Activated CD8-positive, alpha-beta T cell treated with anti-CD3 and anti-CD28 coated beads for 36 hours (primary cell): Measurements from ENCODE around the gene PCNX2. TPM values are rescaled to one million over a fixed set of nuclear protein-coding genes. Genes with fewer than 3 reads are reported as not detected.
"Not testable (repeated sequence)": the region's sequence is repeated elsewhere in the genome, so short reads cannot be mapped to it uniquely, and the experiment has no call there.

ENCODE experiments used
- ATAC-seq: fragments of 200-7000 bp; cut with Tn5 transposase; one replicate; pipeline ENCODE4 v1.10.0; 2021; ENCODE audit warnings: mild to moderate bottlenecking, moderate library complexity
- CTCF ChIA-PET: fragments of 350-600 bp; sonication (Branson Sonifier 250); formaldehyde crosslinking; loops from one replicate; lab custom pipeline; 2021; ENCODE audit warnings: antibody characterized with exemption; lab: Charles Lee
- POLR2A ChIA-PET: fragments of 350-600 bp; sonication (Branson Sonifier 250); formaldehyde crosslinking; loops from one replicate; lab custom pipeline; 2021; ENCODE audit warnings: antibody characterized with exemption; lab: Charles Lee
- DNase-seq: peaks from one replicate; pipeline ENCODE4 v3.0.0-alpha.2; 2020
- H3K27ac Mint-ChIP-seq: one replicate; pipeline ENCODE4 v1.8.0; 2021; ENCODE audit warnings: mild to moderate bottlenecking, mixed read lengths
- H3K27me3 Mint-ChIP-seq: one replicate; pipeline ENCODE4 v1.8.0; 2021; ENCODE audit warnings: mixed read lengths
- H3K36me3 Mint-ChIP-seq: one replicate; pipeline ENCODE4 v1.8.0; 2021; ENCODE audit warnings: low read depth, mixed read lengths
- H3K4me1 Mint-ChIP-seq: one replicate; pipeline ENCODE4 v1.8.0; 2021; ENCODE audit warnings: low read depth, mixed read lengths
- H3K4me3 Mint-ChIP-seq: one replicate; pipeline ENCODE4 v1.8.0; 2021; ENCODE audit warnings: mild to moderate bottlenecking, moderate library complexity, mixed read lengths
- H3K9me3 Mint-ChIP-seq: one replicate; pipeline ENCODE4 v1.8.0; 2021; ENCODE audit warnings: mixed read lengths
- intact Hi-C: fragments of 100-400 bp; cut with micrococcal nuclease; formaldehyde crosslinking; loops from one replicate; pipeline ENCODE4 v1.10.0; 2022
- total RNA-seq, 2 experiments: library from RNA; stranded (reverse); gene quantifications; one replicate each; pipeline ENCODE4 v1.2.3, GENCODE V29; 2021
- TF ChIP-seq, protein P1 (sequence below): fragments of 200-600 bp; IDR thresholded peaks from one replicate; pipeline ENCODE4 v1.8.0; 2022; ENCODE audit warnings: antibody characterized with exemption, mild to moderate bottlenecking

The PCNX2 gene
- total RNA-seq, 2 experiments from 2014 or later, result 14.4 to 14.9 TPM

DNA sequence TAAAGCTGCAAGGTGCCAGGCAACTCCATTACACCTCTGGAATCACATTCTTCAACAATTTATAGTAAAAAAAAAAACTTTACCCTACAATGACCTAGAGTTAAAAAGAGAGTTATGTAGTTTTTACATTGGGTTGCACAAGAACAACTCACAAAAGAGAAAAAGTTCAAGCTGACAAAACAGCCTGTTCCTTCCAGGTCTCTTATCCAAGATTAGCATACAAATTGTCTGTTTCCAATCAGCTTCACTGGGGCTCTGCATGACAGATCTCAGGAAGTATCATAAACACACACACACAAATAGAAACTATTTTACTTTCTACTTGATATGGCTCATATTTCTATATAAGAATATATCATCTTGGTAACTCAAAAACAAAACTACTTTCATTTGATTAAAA, 154.6 kb downstream of the PCNX2 start:
- POLR2A ChIA-PET, result interaction anchor here (0.6 to 0.7 kb wide), 2 partner anchors 45 to 174 kb away, joined by 3 read pairs; no protein-coding TSS in a partner anchor
- no peaks in the 10 kb centered on the region for H3K4me1 Mint-ChIP-seq
- ATAC-seq (no peak), DNase-seq (no peak)
- H3K36me3 Mint-ChIP-seq, result peaks cover 11% of the 10 kb centered on the region
- H3K9me3 Mint-ChIP-seq, result no peaks in the 10 kb centered on the region
- H3K27me3 Mint-ChIP-seq, result no peaks in the 10 kb centered on the region
- no peak overlapping the region for H3K27ac Mint-ChIP-seq
- TF ChIP-seq, protein P1, sequence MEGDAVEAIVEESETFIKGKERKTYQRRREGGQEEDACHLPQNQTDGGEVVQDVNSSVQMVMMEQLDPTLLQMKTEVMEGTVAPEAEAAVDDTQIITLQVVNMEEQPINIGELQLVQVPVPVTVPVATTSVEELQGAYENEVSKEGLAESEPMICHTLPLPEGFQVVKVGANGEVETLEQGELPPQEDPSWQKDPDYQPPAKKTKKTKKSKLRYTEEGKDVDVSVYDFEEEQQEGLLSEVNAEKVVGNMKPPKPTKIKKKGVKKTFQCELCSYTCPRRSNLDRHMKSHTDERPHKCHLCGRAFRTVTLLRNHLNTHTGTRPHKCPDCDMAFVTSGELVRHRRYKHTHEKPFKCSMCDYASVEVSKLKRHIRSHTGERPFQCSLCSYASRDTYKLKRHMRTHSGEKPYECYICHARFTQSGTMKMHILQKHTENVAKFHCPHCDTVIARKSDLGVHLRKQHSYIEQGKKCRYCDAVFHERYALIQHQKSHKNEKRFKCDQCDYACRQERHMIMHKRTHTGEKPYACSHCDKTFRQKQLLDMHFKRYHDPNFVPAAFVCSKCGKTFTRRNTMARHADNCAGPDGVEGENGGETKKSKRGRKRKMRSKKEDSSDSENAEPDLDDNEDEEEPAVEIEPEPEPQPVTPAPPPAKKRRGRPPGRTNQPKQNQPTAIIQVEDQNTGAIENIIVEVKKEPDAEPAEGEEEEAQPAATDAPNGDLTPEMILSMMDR, result no peak
- CTCF ChIA-PET, result no interaction called here
- no peak overlapping the region for H3K4me3 Mint-ChIP-seq
- intact Hi-C loops, result no loop called here

DNA sequence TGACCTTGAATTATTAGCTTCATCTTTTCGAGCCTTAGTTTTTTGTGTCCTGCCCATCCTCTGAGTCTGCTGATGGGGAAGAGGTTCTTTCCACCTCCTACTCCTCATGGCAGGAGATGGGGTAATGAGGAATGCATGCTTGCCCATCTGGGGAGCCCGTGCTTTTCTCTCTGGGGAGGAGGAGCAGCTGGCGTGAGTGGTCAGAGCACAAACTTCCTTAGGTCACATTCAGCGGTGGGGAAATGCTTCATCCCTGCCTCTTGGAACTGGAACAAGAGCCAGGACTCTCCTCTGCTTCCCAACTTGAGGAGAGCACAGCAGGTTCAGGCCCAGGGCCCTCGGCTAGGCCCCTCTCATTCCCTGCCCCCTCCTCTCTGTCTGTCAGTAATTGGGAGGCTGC, 155.0 kb downstream of the PCNX2 start:
- TF ChIP-seq, protein P1, result no peak
- Mint-ChIP-seq H3K4me1 (no peaks in the 10 kb centered on the region), H3K36me3 (peaks cover 12% of the 10 kb centered on the region), H3K27ac (no peak overlapping the region), H3K9me3 (no peaks in the 10 kb centered on the region), H3K4me3 (no peak overlapping the region), H3K27me3 (no peaks in the 10 kb centered on the region)
- DNase-seq (no peak), ATAC-seq (no peak)
- intact Hi-C loops, result no loop called here
- CTCF ChIA-PET, result no interaction called here
- POLR2A ChIA-PET, result interaction anchor here (0.6 to 0.8 kb wide), 2 partner anchors 154 to 173 kb away, joined by 3 read pairs; no protein-coding TSS in a partner anchor

DNA sequence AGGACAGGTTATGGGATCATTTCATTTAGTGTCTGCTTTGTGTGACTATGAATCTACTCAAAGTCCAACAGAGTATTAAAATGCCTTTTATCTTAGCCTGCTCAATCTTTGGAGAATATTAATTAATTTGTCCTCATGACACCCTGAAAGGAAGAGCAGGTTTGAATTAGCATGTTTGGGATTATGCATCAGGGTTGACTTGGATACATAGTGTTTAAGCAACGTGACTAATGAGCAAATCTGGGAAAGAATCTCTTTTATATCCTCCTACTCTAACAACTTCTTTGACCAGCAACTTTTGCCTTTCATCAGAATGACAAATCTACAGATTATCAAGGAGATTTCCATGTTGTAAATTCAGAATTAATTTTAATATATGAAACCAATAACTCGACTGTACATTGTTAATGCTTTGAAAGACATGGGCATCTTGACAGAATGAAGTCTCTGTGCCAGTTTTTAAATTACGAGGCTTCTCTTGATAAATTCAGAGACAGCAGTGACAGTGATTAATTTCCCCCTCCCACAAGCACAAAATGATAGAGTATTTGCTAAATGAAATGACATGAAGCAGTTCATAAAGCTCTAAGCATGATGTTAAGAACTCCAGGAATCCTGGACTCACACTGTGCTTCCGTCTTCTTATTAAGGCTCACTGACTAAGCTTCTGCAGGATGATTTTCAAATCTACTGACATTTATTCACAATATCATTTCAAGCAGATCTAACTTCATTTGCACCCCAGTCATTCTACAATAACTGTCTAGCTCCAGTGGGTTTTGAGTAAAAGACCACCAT, 156.5 kb downstream of the PCNX2 start:
- H3K27me3 Mint-ChIP-seq, result no peaks in the 10 kb centered on the region
- H3K4me1 Mint-ChIP-seq, result no peaks in the 10 kb centered on the region
- ChIA-PET CTCF (no interaction called here), POLR2A (no interaction called here)
- TF ChIP-seq, protein P1, result no peak
- intact Hi-C loops, result no loop called here
- peaks cover 17% of the 10 kb centered on the region for H3K36me3 Mint-ChIP-seq
- DNase-seq, result no peak
- no peak for ATAC-seq
- no peak overlapping the region for H3K4me3 Mint-ChIP-seq
- no peaks in the 10 kb centered on the region for H3K9me3 Mint-ChIP-seq
- H3K27ac Mint-ChIP-seq, result no peak overlapping the region

DNA sequence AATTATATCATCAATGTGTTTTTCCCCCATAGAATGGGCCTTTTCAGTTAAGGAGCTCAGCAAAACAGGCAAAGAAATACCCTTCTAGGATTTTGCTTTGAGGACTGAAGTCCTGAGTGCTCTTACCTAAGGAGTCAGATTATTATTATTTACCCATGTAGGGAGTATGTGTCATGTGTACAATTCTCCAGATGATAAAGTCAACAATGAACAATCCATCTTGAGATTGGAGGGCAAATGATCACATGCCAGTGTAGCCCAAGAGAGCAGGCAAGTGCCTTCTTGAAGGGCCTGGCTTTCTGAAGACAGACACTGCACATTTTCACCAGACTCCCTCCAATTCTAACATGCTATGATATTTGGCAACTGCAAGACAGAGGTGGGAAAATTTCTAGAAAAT, 159.7 kb downstream of the PCNX2 start:
- TF ChIP-seq, protein P1, result no peak
- no peak for ATAC-seq
- Mint-ChIP-seq H3K9me3 (no peaks in the 10 kb centered on the region), H3K4me3 (no peak overlapping the region), H3K27me3 (no peaks in the 10 kb centered on the region), H3K27ac (no peak overlapping the region), H3K4me1 (no peaks in the 10 kb centered on the region), H3K36me3 (peaks cover 31% of the 10 kb centered on the region)
- POLR2A ChIA-PET, result no interaction called here
- CTCF ChIA-PET, result no interaction called here
- intact Hi-C loops, result no loop called here
- DNase-seq, result no peak

DNA sequence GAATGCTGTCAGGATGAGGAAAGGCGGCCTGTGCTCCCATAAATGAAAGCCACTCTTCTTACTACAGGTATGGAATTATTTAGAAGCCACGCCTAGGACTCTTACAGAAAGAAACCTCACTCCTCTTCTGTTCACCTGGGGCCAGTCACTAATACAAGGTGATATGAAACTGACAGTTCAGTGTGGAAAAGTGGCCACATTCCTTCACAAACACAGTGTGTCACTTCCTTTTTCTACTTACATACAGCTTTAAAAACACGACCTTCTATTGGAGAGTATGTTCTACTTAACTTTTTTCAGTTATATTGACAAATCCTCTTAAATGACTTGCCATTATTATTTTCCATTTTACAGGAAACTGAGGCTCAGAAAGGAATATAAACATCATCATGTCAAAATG, 163.1 kb downstream of the PCNX2 start:
- H3K4me1 Mint-ChIP-seq, result no peaks in the 10 kb centered on the region
- peaks cover 43% of the 10 kb centered on the region for H3K36me3 Mint-ChIP-seq
- POLR2A ChIA-PET, result no interaction called here
- TF ChIP-seq, protein P1, result no peak
- DNase-seq (no peak), ATAC-seq (no peak)
- H3K27ac Mint-ChIP-seq, result no peak overlapping the region
- H3K9me3 Mint-ChIP-seq, result no peaks in the 10 kb centered on the region
- intact Hi-C loops, result no loop called here
- H3K4me3 Mint-ChIP-seq, result no peak overlapping the region
- H3K27me3 Mint-ChIP-seq, result no peaks in the 10 kb centered on the region
- CTCF ChIA-PET, result no interaction called here

DNA sequence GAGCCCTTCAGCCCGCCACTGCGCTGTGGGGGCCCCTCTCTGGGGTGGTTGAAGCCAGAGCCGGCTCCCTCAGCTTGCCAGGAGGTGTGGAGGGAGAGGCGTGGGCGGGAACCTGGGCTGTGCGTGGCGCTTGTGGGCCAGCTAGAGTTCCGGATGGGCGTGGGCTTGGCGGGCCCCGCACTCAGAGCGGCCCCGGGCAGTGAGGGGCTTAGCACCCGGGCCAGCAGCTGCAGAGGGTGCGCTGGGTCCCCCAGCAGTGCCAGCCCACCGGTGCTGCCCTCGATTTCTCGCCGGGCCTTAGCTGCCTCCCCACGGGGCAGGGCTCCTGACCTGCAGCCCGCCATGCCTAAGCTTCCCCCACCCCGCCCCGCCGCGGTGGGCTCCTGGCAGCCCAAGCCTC, 166.5 kb downstream of the PCNX2 start:
- CTCF ChIA-PET, DNase-seq, intact Hi-C loops, H3K4me3 Mint-ChIP-seq, ATAC-seq, H3K4me1 Mint-ChIP-seq, H3K27ac Mint-ChIP-seq, H3K9me3 Mint-ChIP-seq, H3K27me3 Mint-ChIP-seq, POLR2A ChIA-PET: not testable (repeated sequence)
- peaks cover 39% of the 10 kb centered on the region for H3K36me3 Mint-ChIP-seq
